NCI-H345 treated with DMSO at 0.1 percent for 48 hours (cell line): Measurements from ENCODE around the gene SNRNP35.
"Not testable (repeated sequence)": the region's sequence is repeated elsewhere in the genome, so short reads cannot be mapped to it uniquely, and the experiment has no call there.

ENCODE experiments used
- DNase-seq: peaks from one replicate; lab custom pipeline; 2025; ENCODE audit not compliant: unreplicated experiment; lab: John Stamatoyannopoulos, UW

Gene SNRNP35

GRCh38 chr12:123488539-123489230, 30.7 kb downstream of the SNRNP35 start:
- DNase-seq: no peak

- DNase-seq: no peak
Measured at GRCh38 chr12:123489580-123489979, 31.6 kb downstream of the SNRNP35 start.

- no peak for DNase-seq
Measured at GRCh38 chr12:123490089-123490488, 32.1 kb downstream of the SNRNP35 start.

DNA sequence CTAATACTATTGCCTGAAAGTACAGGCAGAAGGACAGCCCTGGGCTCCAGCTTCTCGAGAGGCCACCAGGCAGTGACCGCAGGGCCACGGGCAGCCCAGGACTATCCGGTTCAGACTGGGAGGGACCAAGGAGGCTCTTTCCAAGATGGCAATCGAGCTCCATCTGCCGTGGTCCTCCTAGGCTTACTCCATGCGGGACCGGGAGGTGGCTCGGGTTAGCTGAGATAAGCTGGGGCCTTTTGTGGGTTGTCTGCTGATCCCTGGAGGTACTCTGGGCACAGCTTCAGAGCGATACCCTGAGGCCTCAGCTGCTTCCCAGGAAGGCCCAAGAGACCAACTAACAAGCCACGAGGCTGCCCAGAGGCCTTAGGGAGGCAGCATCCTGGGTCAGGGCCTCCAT, 33.1 kb downstream of the SNRNP35 start:
- DNase-seq: no peak

GRCh38 chr12:123491481-123491880, 33.5 kb downstream of the SNRNP35 start:
- no peak for DNase-seq

DNA sequence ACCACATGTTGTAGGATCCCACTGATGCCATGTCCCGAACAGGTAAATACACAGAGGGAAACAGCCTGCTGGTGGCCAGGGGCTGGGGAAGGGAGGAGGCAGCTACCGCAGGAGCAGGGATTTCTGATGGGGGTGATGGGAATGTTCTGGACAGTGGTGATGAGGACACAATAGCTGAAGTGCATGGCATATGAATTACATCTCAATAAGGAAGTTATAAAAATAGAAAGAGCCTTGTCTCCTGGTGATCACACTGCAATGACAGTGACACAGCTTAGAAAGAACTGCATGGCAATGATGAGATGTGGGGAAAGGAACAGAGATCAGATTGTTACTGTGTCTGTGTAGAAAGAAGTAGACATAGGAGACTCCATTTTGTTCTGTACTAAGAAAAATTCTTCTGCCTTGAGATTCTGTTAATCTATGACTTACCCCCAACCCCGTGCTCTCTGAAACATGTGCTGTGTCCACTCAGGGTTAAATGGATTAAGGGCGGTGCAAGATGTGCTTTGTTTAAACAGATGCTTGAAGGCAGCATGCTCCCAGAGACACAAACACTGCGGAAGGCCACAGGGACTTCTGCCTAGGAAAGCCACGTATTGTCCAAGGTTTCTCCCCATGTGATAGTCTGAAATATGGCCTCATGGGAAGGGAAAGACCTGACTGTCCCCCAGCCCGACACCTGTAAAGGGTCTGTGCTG, 34.5 kb downstream of the SNRNP35 start:
- not testable (repeated sequence) for DNase-seq

GRCh38 chr12:123494124-123494851, 36.3 kb downstream of the SNRNP35 start:
- no peak for DNase-seq

DNA sequence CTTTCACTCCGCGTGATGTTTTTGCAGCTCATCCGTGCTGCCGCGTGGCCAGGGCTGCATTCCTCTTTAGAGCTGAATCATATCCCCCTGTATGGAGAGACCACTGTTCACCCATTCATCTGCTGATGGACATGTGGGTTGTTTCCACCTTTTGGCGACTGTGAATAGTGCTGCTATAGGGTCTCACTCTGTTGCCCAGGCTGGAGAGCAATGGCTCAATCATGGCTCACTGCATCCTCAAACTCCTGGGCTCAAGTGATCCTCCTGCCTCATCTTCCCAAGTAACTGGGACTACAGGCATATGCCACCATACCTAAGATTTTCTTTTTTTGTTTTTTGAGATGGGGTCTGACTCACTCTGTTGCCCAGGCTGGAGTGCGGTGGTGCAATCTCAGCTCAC, 39.1 kb downstream of the SNRNP35 start:
- no peak for DNase-seq

DNA sequence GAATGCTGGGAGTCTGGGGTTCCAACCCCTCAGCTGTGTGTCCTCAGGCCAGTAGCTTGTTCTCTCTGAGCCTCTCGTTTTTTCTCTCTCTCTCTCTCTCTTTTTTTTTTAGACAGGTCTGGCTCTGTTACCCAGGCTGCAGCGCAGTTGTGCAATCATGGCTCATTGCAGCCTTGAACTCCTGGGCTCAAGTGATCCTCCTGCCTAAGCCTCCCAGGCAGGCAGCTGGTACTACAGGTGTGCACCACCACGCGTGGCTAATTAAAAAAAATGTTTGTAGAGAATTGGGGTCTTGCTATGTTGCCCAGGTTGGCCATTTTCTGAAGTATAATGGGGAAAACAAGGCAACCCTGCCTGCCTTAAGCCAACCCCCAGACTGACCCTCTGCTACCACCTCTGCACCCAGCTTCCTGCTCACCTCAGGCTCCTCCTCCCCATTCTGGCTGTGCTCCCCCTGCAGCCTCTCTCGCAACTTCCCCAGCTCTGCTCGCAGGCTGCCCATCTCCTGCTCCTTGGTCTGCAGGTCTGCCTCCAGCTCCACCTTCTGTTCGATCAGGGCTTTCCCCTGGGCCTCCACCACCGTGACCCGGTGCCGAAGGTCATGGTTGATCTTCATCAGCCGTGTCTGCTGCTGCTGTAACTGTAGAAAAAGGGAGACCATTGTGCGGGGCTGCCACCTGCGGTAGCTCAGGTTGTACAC, 40.3 kb downstream of the SNRNP35 start:
- no peak for DNase-seq

DNA sequence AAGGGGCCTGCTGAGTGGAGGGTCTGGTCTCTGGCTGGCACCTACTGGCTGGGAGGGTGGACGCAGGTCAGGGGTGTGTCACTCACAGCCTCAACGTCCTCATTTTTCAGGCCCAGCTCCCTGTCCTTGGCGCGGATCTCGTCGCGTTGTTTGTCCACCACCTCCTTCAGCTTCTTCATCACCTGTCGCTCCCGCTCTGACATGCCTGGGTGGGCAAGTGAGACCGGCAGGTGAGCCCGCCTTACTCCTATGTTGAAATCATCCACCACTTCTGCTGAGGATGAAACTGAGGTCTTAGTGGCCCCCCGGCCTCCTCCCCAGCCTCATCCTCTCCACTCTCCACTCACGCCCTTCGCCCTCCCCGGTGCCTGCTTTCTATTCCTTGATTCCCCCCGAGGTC, 41.4 kb downstream of the SNRNP35 start:
- DNase-seq: no peak

- no peak for DNase-seq
Measured at GRCh38 chr12:123502163-123502704, 44.3 kb downstream of the SNRNP35 start.

DNA sequence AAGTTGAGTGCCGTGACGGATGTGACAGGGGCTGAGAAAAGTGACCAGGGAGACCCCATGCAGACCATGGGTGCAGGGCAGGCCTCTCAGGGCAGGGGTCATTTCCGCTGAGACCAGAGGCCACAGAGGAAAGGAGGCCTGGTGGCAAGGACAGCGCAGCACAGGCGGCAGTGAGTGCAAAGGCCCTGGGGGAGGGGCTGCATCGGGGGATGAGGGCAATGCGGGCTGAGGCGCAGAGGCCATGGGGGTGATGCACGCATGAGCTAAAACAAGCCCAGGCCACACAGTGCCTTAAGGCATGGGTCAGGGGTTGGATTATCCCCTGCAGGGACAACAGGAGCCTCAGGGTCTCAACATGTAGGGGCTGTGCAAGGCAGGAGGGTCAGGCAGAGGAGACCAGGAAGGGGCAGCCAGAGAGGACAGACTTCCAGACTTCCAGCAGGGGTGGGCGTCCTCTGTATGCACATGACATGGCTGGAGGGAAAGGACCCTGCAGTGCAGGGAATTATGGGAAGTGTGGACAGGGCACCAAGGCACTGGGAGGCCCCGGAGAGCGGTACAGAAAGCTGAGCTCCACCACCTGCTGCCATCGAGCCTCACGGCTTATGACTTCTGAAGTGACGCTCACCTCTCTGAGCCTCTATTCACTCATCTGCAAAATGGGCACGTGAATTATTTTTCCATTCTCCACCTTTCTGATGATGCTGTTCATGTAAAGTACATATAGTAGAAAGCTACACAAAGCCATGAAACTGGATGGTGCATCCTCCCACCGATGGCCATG, 48.3 kb downstream of the SNRNP35 start:
- no peak for DNase-seq

- DNase-seq: no peak
Measured at GRCh38 chr12:123506843-123507236, 48.9 kb downstream of the SNRNP35 start.

- DNase-seq: no peak
Measured at GRCh38 chr12:123512838-123513665, 55.1 kb downstream of the SNRNP35 start.

DNA sequence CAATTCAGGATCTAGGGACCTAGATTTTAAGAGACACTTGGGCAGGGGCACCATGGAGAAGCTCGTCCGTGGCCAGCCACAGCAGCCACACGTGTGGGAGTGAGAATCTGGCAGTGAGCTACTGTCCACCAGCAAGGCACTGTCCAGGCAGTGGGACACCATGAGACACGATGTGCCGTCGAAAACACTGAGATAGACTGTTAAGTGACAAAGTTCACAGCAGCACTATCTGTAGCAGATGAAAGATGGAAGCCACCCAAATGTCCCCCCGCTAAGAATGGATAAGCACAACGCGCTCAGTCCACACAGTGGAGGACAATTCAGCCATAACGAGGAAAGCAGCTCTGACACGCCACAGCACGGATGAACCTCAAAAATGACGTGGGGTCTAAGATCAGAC, 55.9 kb downstream of the SNRNP35 start:
- DNase-seq: no peak

DNA sequence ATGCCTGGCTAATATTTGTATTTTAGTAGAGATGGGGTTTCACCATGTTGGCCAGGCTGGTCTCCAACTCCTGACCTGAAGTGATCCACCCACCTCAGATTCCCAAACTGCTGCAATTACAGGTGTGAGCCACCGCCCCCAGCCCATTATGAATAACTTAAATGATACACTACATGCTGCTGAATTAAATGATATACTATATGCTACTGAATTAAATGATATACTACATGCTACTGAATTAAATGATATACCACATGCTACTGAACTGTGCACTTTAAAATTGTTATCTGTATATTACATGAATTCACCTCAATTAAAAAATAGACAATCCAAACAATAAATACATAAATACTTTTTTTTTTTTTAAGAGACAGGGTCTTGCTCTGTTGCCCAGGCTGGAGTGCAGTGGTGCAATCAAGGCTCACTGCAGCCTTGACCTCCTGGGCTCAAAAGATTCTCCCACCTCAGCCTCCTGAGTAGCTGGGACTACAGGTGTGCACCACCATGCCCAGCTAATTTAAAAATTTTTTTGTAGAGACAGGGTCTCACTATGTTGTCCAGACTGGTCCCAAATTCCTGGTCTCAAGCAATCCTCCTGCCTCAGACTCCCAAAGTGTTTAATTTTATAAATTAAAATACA, 56.8 kb downstream of the SNRNP35 start:
- not testable (repeated sequence) for DNase-seq

- DNase-seq: no peak
Measured at GRCh38 chr12:123516216-123516780, 58.4 kb downstream of the SNRNP35 start.
